GM04503 (cell line): ENCODE results near the gene CDH23.

Source experiments
- DNase-seq: peaks from one replicate; pipeline ENCODE4 v3.0.0-alpha.2; 2012; ENCODE audit warnings: low read depth

The CDH23 gene

GRCh38 chr10:71369602-71370001 lies 27.1 kb upstream of the CDH23 start:
- no peak for DNase-seq

GRCh38 chr10:71370031-71370430 lies 26.7 kb upstream of the CDH23 start:
- DNase-seq, result no peak

- no peak for DNase-seq
These were observed 25.0 kb upstream of the CDH23 start for GRCh38 chr10:71371750-71372166.

GRCh38 chr10:71372882-71373495 lies 23.7 kb upstream of the CDH23 start:
- no peak for DNase-seq

GRCh38 chr10:71374481-71375233 lies 22.1 kb upstream of the CDH23 start:
- no peak for DNase-seq

- no peak for DNase-seq
These were observed 20.8 kb upstream of the CDH23 start for GRCh38 chr10:71375952-71376351.

- no peak for DNase-seq
These were observed 18.2 kb upstream of the CDH23 start for GRCh38 chr10:71378336-71379117.

- DNase-seq, result no peak
These were observed 17.5 kb upstream of the CDH23 start for GRCh38 chr10:71379118-71379766.

- DNase-seq, result no peak
These were observed 15.9 kb upstream of the CDH23 start for GRCh38 chr10:71380841-71381240.

- no peak for DNase-seq
These were observed 15.1 kb upstream of the CDH23 start for GRCh38 chr10:71381611-71382010.

GRCh38 chr10:71382028-71382427 lies 14.7 kb upstream of the CDH23 start:
- no peak for DNase-seq

- no peak for DNase-seq
These were observed 14.0 kb upstream of the CDH23 start for GRCh38 chr10:71382757-71383156.

- DNase-seq, result no peak
These were observed 12.6 kb upstream of the CDH23 start for GRCh38 chr10:71383972-71384687.

- DNase-seq, result no peak
These were observed 8.5 kb upstream of the CDH23 start for GRCh38 chr10:71388171-71388570.

GRCh38 chr10:71388583-71389310 lies 8.0 kb upstream of the CDH23 start:
- DNase-seq, result no peak

GRCh38 chr10:71389768-71390460 lies 6.8 kb upstream of the CDH23 start:
- no peak for DNase-seq

GRCh38 chr10:71390461-71390835 lies 6.3 kb upstream of the CDH23 start:
- no peak for DNase-seq

GRCh38 chr10:71390921-71391690 lies 5.6 kb upstream of the CDH23 start:
- DNase-seq, result no peak

GRCh38 chr10:71391701-71392100 lies 5.0 kb upstream of the CDH23 start:
- no peak for DNase-seq

GRCh38 chr10:71392292-71392691 lies 4.4 kb upstream of the CDH23 start:
- no peak for DNase-seq
